Body of pancreas (tissue), 4 donors: ENCODE data around the gene SIRPB2.

Experiments used
- CTCF ChIP-seq, 7 experiments: fragments of 450-650 bp in 4 of 7; fragments of 200-600 bp in 3 of 7; sonication (generic) in 3 of 7; IDR thresholded peaks; one replicate each; pipeline ENCODE4 v1.5.1; 2016 to 2019; ENCODE audit warnings: antibody characterized with exemption in 7 of 7
- POLR2A ChIP-seq, 3 donors: fragments of 450-650 bp; IDR thresholded peaks; one replicate each; pipeline ENCODE4 v1.6.1; 2016; ENCODE audit warnings: antibody characterized with exemption in 3 of 3, mild to moderate bottlenecking in 2 of 3

- TF ChIP-seq POLR2A (IDR thresholded peaks at IDR 0.05) (no peak), CTCF (IDR thresholded peaks at IDR 0.05) (no peak)
These were observed 16.1 kb upstream of the SIRPB2 start for GRCh38 chr20:1507276-1507675.
